Activated naive CD8-positive, alpha-beta T cell (primary cell): Measurements from ENCODE around the gene DSC1.
"Not testable (repeated sequence)": the region's sequence is repeated elsewhere in the genome, so short reads cannot be mapped to it uniquely, and the experiment has no call there.

Experiments
- H3K27ac Mint-ChIP-seq: one replicate; pipeline ENCODE4 v1.8.0; 2021; ENCODE audit warnings: mixed read lengths
- H3K27me3 Mint-ChIP-seq: one replicate; pipeline ENCODE4 v1.8.0; 2021; ENCODE audit warnings: mixed read lengths
- H3K36me3 Mint-ChIP-seq: one replicate; pipeline ENCODE4 v1.8.0; 2021; ENCODE audit warnings: mixed read lengths
- H3K4me1 Mint-ChIP-seq: one replicate; pipeline ENCODE4 v1.8.0; 2021; ENCODE audit warnings: low read depth, mixed read lengths
- H3K4me3 Mint-ChIP-seq: one replicate; pipeline ENCODE4 v1.8.0; 2021; ENCODE audit warnings: mild to moderate bottlenecking, mixed read lengths
- H3K9me3 Mint-ChIP-seq: one replicate; pipeline ENCODE4 v1.8.0; 2021; ENCODE audit warnings: low read depth, mixed read lengths

The DSC1 gene

DNA sequence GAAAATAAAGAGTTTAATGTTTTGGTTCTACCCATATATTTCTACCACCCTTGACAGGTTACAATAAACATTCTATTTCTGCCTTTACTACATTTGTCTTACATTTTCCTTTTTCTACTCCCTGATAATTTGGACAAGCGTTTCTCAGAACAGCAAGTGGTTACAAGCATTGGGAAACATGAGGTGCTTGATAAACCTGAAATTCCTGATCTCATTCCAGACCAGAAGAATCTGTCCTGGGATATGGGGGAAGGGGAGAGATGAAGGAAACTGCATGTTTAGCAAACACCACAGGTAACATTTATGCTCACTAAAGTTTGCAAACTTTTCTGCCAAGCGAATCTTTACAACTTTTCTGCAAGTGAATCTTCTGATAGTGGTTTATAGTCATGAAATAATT, 28.3 kb upstream of the DSC1 start:
- H3K27me3 Mint-ChIP-seq, result no peaks in the 10 kb centered on the region
- H3K36me3 Mint-ChIP-seq, result no peaks in the 10 kb centered on the region
- no peak overlapping the region for H3K27ac Mint-ChIP-seq
- no peaks in the 10 kb centered on the region for H3K4me1 Mint-ChIP-seq
- H3K4me3 Mint-ChIP-seq, result no peak overlapping the region
- peaks cover 3% of the 10 kb centered on the region for H3K9me3 Mint-ChIP-seq

DNA sequence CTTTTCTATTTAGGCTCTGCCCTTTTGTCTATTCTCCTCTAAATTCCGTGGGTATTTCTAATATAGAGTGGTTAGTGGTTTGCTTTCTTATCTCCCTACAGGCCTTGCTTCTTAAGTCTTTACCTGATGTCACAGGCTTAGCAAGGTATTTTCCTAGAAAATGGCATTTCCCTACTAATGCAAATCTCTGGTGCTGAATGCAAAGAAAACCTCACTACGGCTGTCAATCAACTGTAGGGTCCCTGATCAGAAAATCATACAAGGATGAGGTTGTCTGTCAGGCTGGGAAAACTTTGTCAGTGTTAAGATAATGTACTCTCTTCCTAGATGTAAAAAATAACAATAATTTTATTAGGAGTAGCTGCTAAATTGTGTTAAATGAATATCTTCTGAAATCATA, 27.1 kb upstream of the DSC1 start:
- H3K27ac Mint-ChIP-seq, result no peak overlapping the region
- H3K27me3 Mint-ChIP-seq, result no peaks in the 10 kb centered on the region
- H3K4me1 Mint-ChIP-seq, result no peaks in the 10 kb centered on the region
- H3K9me3 Mint-ChIP-seq, result peaks cover 3% of the 10 kb centered on the region
- H3K4me3 Mint-ChIP-seq, result no peak overlapping the region
- no peaks in the 10 kb centered on the region for H3K36me3 Mint-ChIP-seq

- no peaks in the 10 kb centered on the region for H3K27me3 Mint-ChIP-seq
- H3K36me3 Mint-ChIP-seq, result no peaks in the 10 kb centered on the region
- H3K9me3 Mint-ChIP-seq, result peaks cover 3% of the 10 kb centered on the region
- H3K4me3 Mint-ChIP-seq, result no peak overlapping the region
- H3K27ac Mint-ChIP-seq, result no peak overlapping the region
- H3K4me1 Mint-ChIP-seq, result no peaks in the 10 kb centered on the region
These were observed 22.7 kb upstream of the DSC1 start for GRCh38 chr18:31185186-31185950.

GRCh38 chr18:31183302-31183701, 20.6 kb upstream of the DSC1 start:
- Mint-ChIP-seq H3K4me3 (no peak overlapping the region), H3K4me1 (no peaks in the 10 kb centered on the region), H3K27me3 (no peaks in the 10 kb centered on the region), H3K27ac (no peak overlapping the region), H3K9me3 (peaks cover 3% of the 10 kb centered on the region), H3K36me3 (no peaks in the 10 kb centered on the region)

DNA sequence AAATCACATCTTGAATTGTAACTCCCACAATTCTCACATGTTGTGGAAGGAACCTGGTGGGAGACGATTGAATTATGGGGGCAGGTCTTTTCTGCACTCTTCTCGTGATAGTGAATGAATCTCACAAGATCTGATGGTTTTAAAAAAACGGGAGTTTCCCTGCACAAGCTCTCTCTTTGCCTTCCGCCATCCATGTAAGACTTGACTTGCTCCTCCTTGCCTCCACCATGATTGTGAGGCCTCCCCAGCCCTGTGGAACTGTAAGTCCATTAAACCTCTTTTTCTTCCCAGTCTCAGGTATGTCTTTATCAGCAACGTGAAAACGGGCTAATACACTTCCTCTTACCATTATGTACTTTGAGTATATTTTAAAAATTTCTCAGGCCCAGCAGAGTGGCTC, 14.7 kb upstream of the DSC1 start:
- not testable (repeated sequence) for H3K36me3 Mint-ChIP-seq, H3K4me3 Mint-ChIP-seq, H3K4me1 Mint-ChIP-seq, H3K27me3 Mint-ChIP-seq, H3K27ac Mint-ChIP-seq, H3K9me3 Mint-ChIP-seq

DNA sequence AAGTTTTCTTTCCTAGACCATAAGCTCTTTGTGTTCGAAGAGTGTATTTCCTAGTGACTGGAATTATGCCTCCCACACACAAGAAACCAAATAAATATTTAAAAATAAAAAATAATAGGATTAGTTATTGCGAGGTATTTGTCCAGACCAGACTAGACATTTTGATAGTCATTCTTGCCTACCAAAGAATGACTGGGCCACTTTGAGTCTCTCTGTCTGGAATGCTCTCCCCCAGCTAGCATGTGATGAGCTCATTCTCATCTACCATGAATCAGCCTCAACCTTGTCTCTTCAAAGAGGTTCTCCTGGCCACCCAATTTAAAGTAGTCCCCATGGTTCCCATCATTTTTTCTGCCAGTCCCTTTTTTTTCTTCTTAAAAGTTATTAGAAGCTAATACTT, 13.9 kb upstream of the DSC1 start:
- no peaks in the 10 kb centered on the region for H3K36me3 Mint-ChIP-seq
- peaks cover 3% of the 10 kb centered on the region for H3K9me3 Mint-ChIP-seq
- no peak overlapping the region for H3K4me3 Mint-ChIP-seq
- no peaks in the 10 kb centered on the region for H3K4me1 Mint-ChIP-seq
- H3K27ac Mint-ChIP-seq, result no peak overlapping the region
- no peaks in the 10 kb centered on the region for H3K27me3 Mint-ChIP-seq

DNA sequence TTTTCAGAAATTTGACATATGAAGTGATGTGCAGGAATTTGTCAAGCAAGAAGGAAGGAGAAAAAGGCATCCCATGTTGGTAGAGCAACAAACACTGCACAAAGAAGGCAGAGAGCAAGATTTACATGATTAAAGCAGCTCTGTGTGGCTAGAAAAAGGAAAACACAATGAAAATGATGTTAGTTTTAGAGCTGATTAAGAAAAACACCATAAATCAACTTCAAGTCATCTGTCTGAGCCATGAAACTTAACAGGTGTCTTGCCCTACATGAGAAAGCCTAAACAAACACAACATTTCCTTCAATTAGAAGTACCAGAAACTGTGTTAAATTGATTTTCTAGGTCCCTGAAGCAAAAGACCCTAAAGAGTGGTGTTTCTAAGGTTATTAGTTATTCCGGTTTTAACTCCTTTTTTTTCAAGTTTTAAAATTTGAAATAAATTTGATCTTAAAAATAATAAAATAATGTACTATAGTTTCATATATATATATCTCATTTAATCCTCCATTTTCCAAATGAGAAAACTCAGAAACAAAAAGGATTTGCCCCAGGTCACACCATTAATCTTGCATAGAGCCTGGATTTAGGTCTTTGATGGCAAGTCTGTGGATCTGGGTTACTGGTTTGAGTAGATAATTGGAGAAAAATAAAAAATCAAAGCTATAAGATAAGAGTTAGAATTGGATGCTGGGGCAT, 8.6 kb upstream of the DSC1 start:
- Mint-ChIP-seq H3K4me1 (no peaks in the 10 kb centered on the region), H3K27me3 (no peaks in the 10 kb centered on the region), H3K4me3 (no peak overlapping the region), H3K27ac (no peak overlapping the region), H3K36me3 (no peaks in the 10 kb centered on the region), H3K9me3 (peaks cover 3% of the 10 kb centered on the region)

DNA sequence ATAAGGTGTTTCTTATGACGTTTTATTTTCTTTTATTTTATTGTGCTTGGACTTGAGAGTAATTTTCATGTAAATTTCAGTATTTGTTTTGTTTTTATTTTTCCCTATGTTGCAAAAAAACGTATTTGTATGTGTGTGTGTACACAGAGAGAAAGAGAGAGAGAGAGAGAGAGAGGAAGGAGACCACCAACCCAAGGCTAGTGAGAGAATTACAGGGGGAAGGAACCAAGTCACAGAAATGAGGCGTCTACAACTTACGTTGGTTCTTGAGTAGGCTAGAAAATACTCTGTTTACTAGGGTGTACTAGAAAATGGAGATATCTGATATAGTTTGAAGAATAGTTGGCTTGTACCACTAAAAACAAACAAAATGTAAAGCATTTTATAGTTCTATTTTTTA, 7.7 kb upstream of the DSC1 start:
- Mint-ChIP-seq H3K36me3 (no peaks in the 10 kb centered on the region), H3K27ac (no peak overlapping the region), H3K9me3 (no peaks in the 10 kb centered on the region), H3K27me3 (no peaks in the 10 kb centered on the region), H3K4me1 (no peaks in the 10 kb centered on the region), H3K4me3 (no peak overlapping the region)

GRCh38 chr18:31162419-31162793, 250 bp downstream of the DSC1 start:
- Mint-ChIP-seq H3K36me3 (no peaks in the 10 kb centered on the region), H3K9me3 (no peaks in the 10 kb centered on the region), H3K27me3 (no peaks in the 10 kb centered on the region), H3K4me1 (peaks cover 12% of the 10 kb centered on the region), H3K4me3 (peak overlapping the region; percentile 73), H3K27ac (peak overlapping the region; percentile 55)

- no peaks in the 10 kb centered on the region for H3K27me3 Mint-ChIP-seq
- no peaks in the 10 kb centered on the region for H3K36me3 Mint-ChIP-seq
- peak overlapping the region; percentile 55 for H3K27ac Mint-ChIP-seq
- H3K4me1 Mint-ChIP-seq, result peaks cover 12% of the 10 kb centered on the region
- peak overlapping the region; percentile 73 for H3K4me3 Mint-ChIP-seq
- no peaks in the 10 kb centered on the region for H3K9me3 Mint-ChIP-seq
These were observed 768 bp downstream of the DSC1 start for GRCh38 chr18:31161757-31162418.

DNA sequence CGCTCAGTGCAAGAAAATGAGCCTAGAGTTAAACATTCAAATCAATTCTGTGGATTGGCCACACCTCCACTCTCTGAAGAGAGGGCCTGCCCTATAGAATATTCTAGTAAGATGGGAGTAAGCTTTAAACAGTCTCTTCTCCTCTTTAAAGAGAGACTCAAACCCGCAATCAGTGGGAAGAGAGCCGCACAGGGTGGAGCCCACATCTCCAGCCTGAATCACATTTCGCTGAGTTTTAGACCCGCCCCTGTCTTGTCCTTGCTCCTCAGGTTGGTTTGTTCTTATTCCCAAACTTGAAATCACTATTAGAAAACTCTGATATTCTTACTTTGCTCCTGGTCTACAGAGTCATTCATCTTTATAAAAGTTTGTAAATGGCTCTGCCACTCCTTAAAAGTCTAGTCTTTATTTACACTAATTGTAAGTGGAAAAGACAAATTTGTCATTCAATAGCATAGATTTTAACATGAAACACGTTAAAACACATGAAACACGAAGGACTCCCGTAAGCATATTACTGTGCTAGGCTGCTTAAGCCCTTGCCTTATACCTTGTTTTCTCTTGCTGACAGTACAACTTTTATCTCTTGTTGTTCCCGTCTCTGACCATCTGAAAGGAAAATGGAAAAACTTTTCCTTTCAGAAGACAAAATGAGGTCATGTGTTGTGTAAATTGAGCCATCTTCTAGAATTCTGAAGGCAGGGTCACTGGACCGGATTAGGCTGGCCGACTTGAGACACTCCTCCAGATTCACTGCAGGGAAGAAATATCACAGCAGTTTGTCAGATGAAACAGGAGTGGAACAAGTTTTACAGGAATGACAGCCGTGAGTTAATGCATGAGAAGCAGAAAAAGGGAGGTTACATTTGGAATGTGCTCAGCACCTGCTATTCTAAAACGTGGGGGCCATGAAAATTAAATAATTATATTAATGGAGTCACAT, 5.6 kb downstream of the DSC1 start:
- no peaks in the 10 kb centered on the region for H3K27me3 Mint-ChIP-seq
- no peak overlapping the region for H3K27ac Mint-ChIP-seq
- no peak overlapping the region for H3K4me3 Mint-ChIP-seq
- peaks cover 3% of the 10 kb centered on the region for H3K9me3 Mint-ChIP-seq
- no peaks in the 10 kb centered on the region for H3K36me3 Mint-ChIP-seq
- peaks cover 2% of the 10 kb centered on the region for H3K4me1 Mint-ChIP-seq

DNA sequence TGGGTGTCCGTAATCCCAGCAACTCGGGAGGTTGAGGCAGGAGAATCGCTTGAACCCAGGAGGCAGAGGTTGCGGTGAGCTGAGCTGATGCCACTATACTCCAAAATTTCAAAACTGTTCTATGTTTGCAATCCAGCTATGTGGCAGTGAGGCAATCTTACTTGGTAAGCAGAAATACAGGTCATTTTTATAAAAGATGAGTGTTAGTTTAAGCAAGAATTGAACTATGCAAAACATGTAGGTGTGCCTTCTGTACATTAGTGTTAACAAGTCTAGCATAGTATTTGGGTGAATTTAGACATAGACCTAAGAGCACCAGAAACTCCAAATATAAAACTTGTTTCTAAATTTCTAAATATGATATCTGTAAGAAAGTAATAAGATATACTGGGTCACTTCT, 7.2 kb downstream of the DSC1 start:
- Mint-ChIP-seq H3K36me3 (no peaks in the 10 kb centered on the region), H3K9me3 (peaks cover 3% of the 10 kb centered on the region), H3K27me3 (no peaks in the 10 kb centered on the region), H3K27ac (no peak overlapping the region), H3K4me3 (no peak overlapping the region), H3K4me1 (no peaks in the 10 kb centered on the region)

DNA sequence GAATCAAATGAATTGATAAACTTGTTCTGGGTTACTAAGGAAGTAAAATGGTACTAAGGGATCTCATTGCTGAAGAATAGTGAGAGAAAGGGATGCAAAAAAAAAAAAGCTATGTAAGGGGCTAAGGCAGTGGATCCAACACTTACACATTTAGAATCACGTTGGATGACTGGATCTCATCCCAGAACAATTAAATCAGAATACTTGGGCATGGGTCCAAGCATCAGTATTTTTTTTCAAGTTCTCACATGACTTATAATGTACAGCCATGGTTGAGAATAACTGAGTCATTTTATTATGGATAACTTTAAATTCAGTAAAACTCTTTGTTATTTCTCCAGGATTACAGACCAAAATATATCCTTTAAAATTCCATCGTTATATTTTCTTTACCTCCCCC, 8.5 kb downstream of the DSC1 start:
- Mint-ChIP-seq H3K27ac (no peak overlapping the region), H3K36me3 (no peaks in the 10 kb centered on the region), H3K9me3 (peaks cover 3% of the 10 kb centered on the region), H3K4me1 (no peaks in the 10 kb centered on the region), H3K27me3 (no peaks in the 10 kb centered on the region), H3K4me3 (no peak overlapping the region)

DNA sequence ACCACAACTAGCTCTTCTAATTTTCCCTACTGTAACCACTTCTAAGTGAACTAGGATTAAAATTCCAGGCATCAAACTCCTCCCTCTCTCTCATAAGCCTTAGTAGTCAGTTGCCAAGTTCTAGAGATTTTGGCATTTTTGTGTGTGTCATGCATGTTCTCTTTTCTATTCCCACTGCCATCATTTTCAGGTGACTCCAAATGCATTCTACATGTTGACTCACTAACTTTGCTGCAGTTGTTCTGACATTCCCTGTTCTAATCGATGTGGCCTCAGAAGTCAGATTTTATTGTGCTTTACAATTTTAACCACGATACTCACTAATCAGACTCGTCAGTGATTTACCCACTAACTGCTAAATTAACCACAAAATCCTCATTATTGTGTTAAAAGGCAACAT, 13.3 kb downstream of the DSC1 start:
- no peak overlapping the region for H3K4me3 Mint-ChIP-seq
- H3K27ac Mint-ChIP-seq, result no peak overlapping the region
- H3K27me3 Mint-ChIP-seq, result no peaks in the 10 kb centered on the region
- H3K9me3 Mint-ChIP-seq, result peaks cover 12% of the 10 kb centered on the region
- no peaks in the 10 kb centered on the region for H3K36me3 Mint-ChIP-seq
- H3K4me1 Mint-ChIP-seq, result no peaks in the 10 kb centered on the region

GRCh38 chr18:31148600-31148999, 14.1 kb downstream of the DSC1 start:
- H3K4me3 Mint-ChIP-seq, result no peak overlapping the region
- peaks cover 12% of the 10 kb centered on the region for H3K9me3 Mint-ChIP-seq

More at GRCh38 chr18:31148600-31148999, 14.1 kb downstream of the DSC1 start:
- H3K27ac Mint-ChIP-seq, result no peak overlapping the region
- H3K27me3 Mint-ChIP-seq, result no peaks in the 10 kb centered on the region
- H3K4me1 Mint-ChIP-seq, result no peaks in the 10 kb centered on the region
- no peaks in the 10 kb centered on the region for H3K36me3 Mint-ChIP-seq
